ENCODE results near the gene MARK3. TPM values are rescaled to one million over a fixed set of nuclear protein-coding genes. Genes with fewer than 3 reads are reported as not detected.

The MARK3 gene
- total RNA-seq, 1 donor from 2014 or later, result 89.6 TPM

- no peak for DNase-seq
Measured at GRCh38 chr14:103396463-103396862, 11.2 kb downstream of the MARK3 start.

GRCh38 chr14:103398427-103399195, 13.4 kb downstream of the MARK3 start:
- no peak for DNase-seq

- no peak for DNase-seq
Measured at GRCh38 chr14:103400537-103400936, 15.3 kb downstream of the MARK3 start.

GRCh38 chr14:103401223-103402214, 16.3 kb downstream of the MARK3 start:
- peak; percentile 74 for DNase-seq

GRCh38 chr14:103402695-103403094, 17.5 kb downstream of the MARK3 start:
- no peak for DNase-seq

GRCh38 chr14:103404032-103404918, 19.1 kb downstream of the MARK3 start:
- no peak for DNase-seq

GRCh38 chr14:103404920-103405319, 19.7 kb downstream of the MARK3 start:
- DNase-seq, result no peak

GRCh38 chr14:103408491-103409155, 23.4 kb downstream of the MARK3 start:
- DNase-seq, result no peak

- DNase-seq, result no peak
Measured at GRCh38 chr14:103416916-103417315, 31.7 kb downstream of the MARK3 start.

- DNase-seq, result no peak
Measured at GRCh38 chr14:103418481-103418818, 33.2 kb downstream of the MARK3 start.

GRCh38 chr14:103421556-103421955, 36.3 kb downstream of the MARK3 start:
- DNase-seq, result no peak

GRCh38 chr14:103423050-103423461, 37.8 kb downstream of the MARK3 start:
- no peak for DNase-seq

- DNase-seq, result no peak
Measured at GRCh38 chr14:103427485-103428443, 42.5 kb downstream of the MARK3 start.

- DNase-seq, result no peak
Measured at GRCh38 chr14:103428723-103429556, 43.7 kb downstream of the MARK3 start.

GRCh38 chr14:103430358-103430757, 45.1 kb downstream of the MARK3 start:
- no peak for DNase-seq

- no peak for DNase-seq
Measured at GRCh38 chr14:103432627-103433026, 47.4 kb downstream of the MARK3 start.

- no peak for DNase-seq
Measured at GRCh38 chr14:103433916-103434563, 48.8 kb downstream of the MARK3 start.

GRCh38 chr14:103434868-103435442, 49.7 kb downstream of the MARK3 start:
- DNase-seq, result peak; percentile 38

GRCh38 chr14:103436533-103436932, 51.3 kb downstream of the MARK3 start:
- no peak for DNase-seq
